ENCODE measurements around the gene UNC45B. TPM values are rescaled to one million over a fixed set of nuclear protein-coding genes. Genes with fewer than 3 reads are reported as not detected.

The UNC45B gene
- total RNA-seq, 1 experiment from 2014 or later = 0.07 TPM

- ChIA-PET POLR2A (no interaction called here), CTCF (no interaction called here)
- DNase-seq (ENCODE audit: low spot score) (no peak), ATAC-seq (no peak)
- no peak overlapping the region for H3K4me3 Mint-ChIP-seq
- TF ChIP-seq JUN (CRISPR knock-in tag; IDR thresholded peaks at IDR 0.05) (no peak), GTF2I (CRISPR knock-in tag; conservative IDR thresholded peaks at IDR 0.05) (no peak), ZNF396 (CRISPR knock-in tag; IDR thresholded peaks at IDR 0.05; ENCODE audit: borderline replicate concordance) (no peak), GRHL2 (CRISPR knock-in tag; IDR thresholded peaks at IDR 0.05; ENCODE audit: insufficient replicate concordance, severe bottlenecking) (no peak), GABPB1 (CRISPR knock-in tag; IDR thresholded peaks at IDR 0.05) (no peak), EMX1 (CRISPR knock-in tag; IDR thresholded peaks at IDR 0.05) (no peak), E2F4 (CRISPR knock-in tag; IDR thresholded peaks at IDR 0.05; ENCODE audit: borderline replicate concordance, low read depth) (no peak), USF1 (CRISPR knock-in tag; IDR thresholded peaks at IDR 0.05) (no peak), CREM (CRISPR knock-in tag; IDR thresholded peaks at IDR 0.05) (no peak), ZNF232 (CRISPR knock-in tag; IDR thresholded peaks at IDR 0.05) (no peak), ZNF416 (CRISPR knock-in tag; IDR thresholded peaks at IDR 0.05) (no peak), MYBL2 (CRISPR knock-in tag; IDR thresholded peaks at IDR 0.05) (no peak), NFYB (CRISPR knock-in tag; conservative IDR thresholded peaks at IDR 0.05; ENCODE audit: low read depth) (no peak), CREB1 (CRISPR knock-in tag; IDR thresholded peaks at IDR 0.05) (no peak), ARID4B (CRISPR knock-in tag; IDR thresholded peaks at IDR 0.05; ENCODE audit: borderline replicate concordance) (no peak), FOXK1 (CRISPR knock-in tag; IDR thresholded peaks at IDR 0.05) (no peak), ZNF219 (CRISPR knock-in tag; IDR thresholded peaks at IDR 0.05; ENCODE audit: borderline replicate concordance) (no peak)
- TF ChIP-seq, protein P1, sequence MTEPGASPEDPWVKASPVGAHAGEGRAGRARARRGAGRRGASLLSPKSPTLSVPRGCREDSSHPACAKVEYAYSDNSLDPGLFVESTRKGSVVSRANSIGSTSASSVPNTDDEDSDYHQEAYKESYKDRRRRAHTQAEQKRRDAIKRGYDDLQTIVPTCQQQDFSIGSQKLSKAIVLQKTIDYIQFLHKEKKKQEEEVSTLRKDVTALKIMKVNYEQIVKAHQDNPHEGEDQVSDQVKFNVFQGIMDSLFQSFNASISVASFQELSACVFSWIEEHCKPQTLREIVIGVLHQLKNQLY (CRISPR knock-in tag; IDR thresholded peaks at IDR 0.05) = no peak
- TF ChIP-seq, protein P2, sequence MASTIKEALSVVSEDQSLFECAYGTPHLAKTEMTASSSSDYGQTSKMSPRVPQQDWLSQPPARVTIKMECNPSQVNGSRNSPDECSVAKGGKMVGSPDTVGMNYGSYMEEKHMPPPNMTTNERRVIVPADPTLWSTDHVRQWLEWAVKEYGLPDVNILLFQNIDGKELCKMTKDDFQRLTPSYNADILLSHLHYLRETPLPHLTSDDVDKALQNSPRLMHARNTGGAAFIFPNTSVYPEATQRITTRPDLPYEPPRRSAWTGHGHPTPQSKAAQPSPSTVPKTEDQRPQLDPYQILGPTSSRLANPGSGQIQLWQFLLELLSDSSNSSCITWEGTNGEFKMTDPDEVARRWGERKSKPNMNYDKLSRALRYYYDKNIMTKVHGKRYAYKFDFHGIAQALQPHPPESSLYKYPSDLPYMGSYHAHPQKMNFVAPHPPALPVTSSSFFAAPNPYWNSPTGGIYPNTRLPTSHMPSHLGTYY (CRISPR knock-in tag; IDR thresholded peaks at IDR 0.05) = no peak
- H3K36me3 Mint-ChIP-seq = peaks cover 3% of the 10 kb centered on the region
- H3K9me3 Mint-ChIP-seq = peaks cover 20% of the 10 kb centered on the region
- H3K27me3 Mint-ChIP-seq (ENCODE audit: low read depth) = peaks cover 17% of the 10 kb centered on the region
- H3K4me1 Mint-ChIP-seq = no peaks in the 10 kb centered on the region
- no peak overlapping the region for H3K27ac Mint-ChIP-seq
Observed at GRCh38 chr17:35224436-35224835, 76.8 kb downstream of the UNC45B start.

DNA sequence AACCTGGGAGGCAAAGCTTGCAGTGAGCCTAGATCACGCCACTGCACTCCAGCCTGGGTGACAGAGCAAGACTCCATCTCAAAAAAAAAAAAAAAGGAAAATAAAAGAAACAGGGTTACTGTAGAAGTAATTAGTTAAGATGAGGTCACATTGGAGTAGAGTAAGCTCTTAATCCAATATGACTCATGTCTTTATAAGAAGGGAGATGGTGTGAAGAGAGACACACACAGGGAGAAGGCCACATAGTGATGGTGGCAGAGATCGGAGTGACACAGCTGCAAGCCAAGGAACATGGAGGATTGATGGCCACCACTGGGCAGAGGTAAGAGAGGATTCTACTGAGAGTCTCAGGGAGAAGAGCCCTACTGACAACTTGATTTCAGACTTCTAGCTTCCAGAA is 79.9 kb downstream of the UNC45B start:
- DNase-seq (ENCODE audit: low spot score) = no peak
- no peak for ATAC-seq
- no peak overlapping the region for H3K4me3 Mint-ChIP-seq
- H3K9me3 Mint-ChIP-seq = peaks cover 24% of the 10 kb centered on the region
- ChIA-PET POLR2A (interaction anchor here (0.6 kb wide), 1 partner anchor 41 kb away, joined by 3 read pairs; no protein-coding TSS in a partner anchor), CTCF (no interaction called here)
- peaks cover 7% of the 10 kb centered on the region for H3K27me3 Mint-ChIP-seq (ENCODE audit: low read depth)
- no peaks in the 10 kb centered on the region for H3K4me1 Mint-ChIP-seq
- peaks cover 3% of the 10 kb centered on the region for H3K36me3 Mint-ChIP-seq
- no peak overlapping the region for H3K27ac Mint-ChIP-seq
- no peak for TF ChIP-seq FOXK1 (CRISPR knock-in tag; IDR thresholded peaks at IDR 0.05)
